ENCODE measurements around the gene MAPK8IP1.
"Not testable (repeated sequence)": the region's sequence is repeated elsewhere in the genome, so short reads cannot be mapped to it uniquely, and the experiment has no call there.

DNA sequence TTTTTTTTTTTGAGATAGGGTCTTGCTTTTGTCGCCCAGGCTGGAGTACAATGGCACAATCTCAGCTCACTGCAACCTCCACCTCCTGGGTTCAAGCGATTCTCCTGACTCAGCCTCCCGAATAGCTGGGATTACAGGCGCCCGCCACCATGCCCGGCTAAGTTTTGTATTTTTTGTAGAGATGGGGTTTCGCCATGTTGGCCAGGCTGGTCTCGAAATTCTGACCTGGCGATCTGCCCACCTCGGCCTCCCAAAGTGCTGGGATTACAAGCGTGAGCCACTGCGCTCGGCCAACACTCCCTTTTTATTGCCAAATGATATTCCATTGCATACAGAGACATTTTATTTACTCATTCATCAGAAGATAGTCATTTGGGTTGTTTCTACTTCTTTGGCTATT, 45.2 kb upstream of the MAPK8IP1 start:
- not testable (repeated sequence) for TF ChIP-seq TAF1 (conservative IDR thresholded peaks at IDR 0.05); YY1 (IDR thresholded peaks at IDR 0.05); RAD21 (IDR thresholded peaks at IDR 0.05); RXRA (IDR thresholded peaks at IDR 0.05); GABPA (IDR thresholded peaks at IDR 0.05 in 1 of 2, conservative IDR thresholded peaks at IDR 0.05 in 1 of 2)
- TF ChIP-seq, protein P1, sequence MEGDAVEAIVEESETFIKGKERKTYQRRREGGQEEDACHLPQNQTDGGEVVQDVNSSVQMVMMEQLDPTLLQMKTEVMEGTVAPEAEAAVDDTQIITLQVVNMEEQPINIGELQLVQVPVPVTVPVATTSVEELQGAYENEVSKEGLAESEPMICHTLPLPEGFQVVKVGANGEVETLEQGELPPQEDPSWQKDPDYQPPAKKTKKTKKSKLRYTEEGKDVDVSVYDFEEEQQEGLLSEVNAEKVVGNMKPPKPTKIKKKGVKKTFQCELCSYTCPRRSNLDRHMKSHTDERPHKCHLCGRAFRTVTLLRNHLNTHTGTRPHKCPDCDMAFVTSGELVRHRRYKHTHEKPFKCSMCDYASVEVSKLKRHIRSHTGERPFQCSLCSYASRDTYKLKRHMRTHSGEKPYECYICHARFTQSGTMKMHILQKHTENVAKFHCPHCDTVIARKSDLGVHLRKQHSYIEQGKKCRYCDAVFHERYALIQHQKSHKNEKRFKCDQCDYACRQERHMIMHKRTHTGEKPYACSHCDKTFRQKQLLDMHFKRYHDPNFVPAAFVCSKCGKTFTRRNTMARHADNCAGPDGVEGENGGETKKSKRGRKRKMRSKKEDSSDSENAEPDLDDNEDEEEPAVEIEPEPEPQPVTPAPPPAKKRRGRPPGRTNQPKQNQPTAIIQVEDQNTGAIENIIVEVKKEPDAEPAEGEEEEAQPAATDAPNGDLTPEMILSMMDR (IDR thresholded peaks at IDR 0.05; ENCODE audit: low read depth, low read length, missing input control): not testable (repeated sequence)
- TF ChIP-seq, protein P2, sequence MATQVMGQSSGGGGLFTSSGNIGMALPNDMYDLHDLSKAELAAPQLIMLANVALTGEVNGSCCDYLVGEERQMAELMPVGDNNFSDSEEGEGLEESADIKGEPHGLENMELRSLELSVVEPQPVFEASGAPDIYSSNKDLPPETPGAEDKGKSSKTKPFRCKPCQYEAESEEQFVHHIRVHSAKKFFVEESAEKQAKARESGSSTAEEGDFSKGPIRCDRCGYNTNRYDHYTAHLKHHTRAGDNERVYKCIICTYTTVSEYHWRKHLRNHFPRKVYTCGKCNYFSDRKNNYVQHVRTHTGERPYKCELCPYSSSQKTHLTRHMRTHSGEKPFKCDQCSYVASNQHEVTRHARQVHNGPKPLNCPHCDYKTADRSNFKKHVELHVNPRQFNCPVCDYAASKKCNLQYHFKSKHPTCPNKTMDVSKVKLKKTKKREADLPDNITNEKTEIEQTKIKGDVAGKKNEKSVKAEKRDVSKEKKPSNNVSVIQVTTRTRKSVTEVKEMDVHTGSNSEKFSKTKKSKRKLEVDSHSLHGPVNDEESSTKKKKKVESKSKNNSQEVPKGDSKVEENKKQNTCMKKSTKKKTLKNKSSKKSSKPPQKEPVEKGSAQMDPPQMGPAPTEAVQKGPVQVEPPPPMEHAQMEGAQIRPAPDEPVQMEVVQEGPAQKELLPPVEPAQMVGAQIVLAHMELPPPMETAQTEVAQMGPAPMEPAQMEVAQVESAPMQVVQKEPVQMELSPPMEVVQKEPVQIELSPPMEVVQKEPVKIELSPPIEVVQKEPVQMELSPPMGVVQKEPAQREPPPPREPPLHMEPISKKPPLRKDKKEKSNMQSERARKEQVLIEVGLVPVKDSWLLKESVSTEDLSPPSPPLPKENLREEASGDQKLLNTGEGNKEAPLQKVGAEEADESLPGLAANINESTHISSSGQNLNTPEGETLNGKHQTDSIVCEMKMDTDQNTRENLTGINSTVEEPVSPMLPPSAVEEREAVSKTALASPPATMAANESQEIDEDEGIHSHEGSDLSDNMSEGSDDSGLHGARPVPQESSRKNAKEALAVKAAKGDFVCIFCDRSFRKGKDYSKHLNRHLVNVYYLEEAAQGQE (IDR thresholded peaks at IDR 0.05): not testable (repeated sequence)
- TF ChIP-seq, protein P3, sequence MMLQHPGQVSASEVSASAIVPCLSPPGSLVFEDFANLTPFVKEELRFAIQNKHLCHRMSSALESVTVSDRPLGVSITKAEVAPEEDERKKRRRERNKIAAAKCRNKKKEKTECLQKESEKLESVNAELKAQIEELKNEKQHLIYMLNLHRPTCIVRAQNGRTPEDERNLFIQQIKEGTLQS (IDR thresholded peaks at IDR 0.05): not testable (repeated sequence)
